Progenitor cell of endocrine pancreas (in vitro differentiated cells): ENCODE results near the gene SIGLEC9. TPM values are rescaled to one million over a fixed set of nuclear protein-coding genes. Genes with fewer than 3 reads are reported as not detected.

Experiments used
- DNase-seq: peaks from one replicate; pipeline ENCODE4 v3.0.0; 2021; ENCODE audit warnings: low spot score; ENCODE audit not compliant: unreplicated experiment
- H3K27ac Mint-ChIP-seq: 2 replicates; pipeline ENCODE4 v1.8.0; 2021; ENCODE audit warnings: mild to moderate bottlenecking, moderate library complexity, mixed read lengths
- H3K27me3 Mint-ChIP-seq: 2 replicates; pipeline ENCODE4 v1.8.0; 2021; ENCODE audit warnings: mixed read lengths
- H3K36me3 Mint-ChIP-seq: 2 replicates; pipeline ENCODE4 v1.8.0; 2022; ENCODE audit warnings: mixed read lengths; ENCODE audit not compliant: insufficient read depth
- H3K4me1 Mint-ChIP-seq: 2 replicates; pipeline ENCODE4 v1.8.0; 2021; ENCODE audit warnings: low read depth, mixed read lengths
- H3K4me3 Mint-ChIP-seq: 2 replicates; pipeline ENCODE4 v1.8.0; 2021; ENCODE audit warnings: low read depth, mild to moderate bottlenecking, moderate library complexity, mixed read lengths
- H3K9me3 Mint-ChIP-seq: 2 replicates; pipeline ENCODE4 v1.8.0; 2021; ENCODE audit warnings: low read depth, mixed read lengths
- CTCF ChIP-seq: fragments of 200-600 bp; sonication (generic); IDR thresholded peaks from one replicate; pipeline ENCODE4 v1.5.0; 2021; ENCODE audit warnings: antibody characterized with exemption, mild to moderate bottlenecking; ENCODE audit not compliant: unreplicated experiment
- total RNA-seq: library from RNA; stranded (reverse); gene quantifications from 2 replicates; pipeline ENCODE4 v1.2.1, GENCODE V29; 2021

The SIGLEC9 gene
- total RNA-seq, 1 donor from 2014 or later, result not detected

GRCh38 chr19:51084505-51084904, 40.2 kb upstream of the SIGLEC9 start:
- Mint-ChIP-seq H3K4me1 (no peaks in the 10 kb centered on the region), H3K27me3 (peaks cover 32% of the 10 kb centered on the region)

GRCh38 chr19:51086153-51086850, 38.4 kb upstream of the SIGLEC9 start:
- Mint-ChIP-seq H3K9me3 (no peaks in the 10 kb centered on the region), H3K27me3 (peaks cover 35% of the 10 kb centered on the region), H3K27ac (no peak overlapping the region)

More at GRCh38 chr19:51084505-51084904, 40.2 kb upstream of the SIGLEC9 start:
- Mint-ChIP-seq H3K27ac (no peak overlapping the region), H3K36me3 (no peaks in the 10 kb centered on the region), H3K4me3 (no peak overlapping the region), H3K9me3 (no peaks in the 10 kb centered on the region)
- no peak for TF ChIP-seq CTCF
- no peak for DNase-seq

GRCh38 chr19:51089786-51090185, 34.9 kb upstream of the SIGLEC9 start:
- no peaks in the 10 kb centered on the region for H3K9me3 Mint-ChIP-seq
- no peak overlapping the region for H3K4me3 Mint-ChIP-seq
- H3K36me3 Mint-ChIP-seq, result no peaks in the 10 kb centered on the region
- no peak overlapping the region for H3K27ac Mint-ChIP-seq
- H3K27me3 Mint-ChIP-seq, result peaks cover 21% of the 10 kb centered on the region
- no peak for TF ChIP-seq CTCF
- peaks cover 12% of the 10 kb centered on the region for H3K4me1 Mint-ChIP-seq
- no peak for DNase-seq

More at GRCh38 chr19:51086153-51086850, 38.4 kb upstream of the SIGLEC9 start:
- Mint-ChIP-seq H3K36me3 (no peaks in the 10 kb centered on the region), H3K4me3 (no peak overlapping the region), H3K4me1 (no peaks in the 10 kb centered on the region)
- no peak for DNase-seq
- no peak for TF ChIP-seq CTCF

- peaks cover 12% of the 10 kb centered on the region for H3K4me1 Mint-ChIP-seq
- H3K9me3 Mint-ChIP-seq, result no peaks in the 10 kb centered on the region
- H3K4me3 Mint-ChIP-seq, result no peak overlapping the region
Measured at GRCh38 chr19:51090471-51090870, 34.2 kb upstream of the SIGLEC9 start.

GRCh38 chr19:51091126-51091525, 33.6 kb upstream of the SIGLEC9 start:
- H3K27ac Mint-ChIP-seq, result no peak overlapping the region
- H3K9me3 Mint-ChIP-seq, result no peaks in the 10 kb centered on the region
- no peak overlapping the region for H3K4me3 Mint-ChIP-seq
- peaks cover 12% of the 10 kb centered on the region for H3K4me1 Mint-ChIP-seq
- DNase-seq, result no peak
- TF ChIP-seq CTCF, result no peak
- peaks cover 21% of the 10 kb centered on the region for H3K27me3 Mint-ChIP-seq
- no peaks in the 10 kb centered on the region for H3K36me3 Mint-ChIP-seq

More at GRCh38 chr19:51090471-51090870, 34.2 kb upstream of the SIGLEC9 start:
- H3K27me3 Mint-ChIP-seq, result peaks cover 21% of the 10 kb centered on the region
- no peaks in the 10 kb centered on the region for H3K36me3 Mint-ChIP-seq
- no peak for DNase-seq
- no peak overlapping the region for H3K27ac Mint-ChIP-seq
- TF ChIP-seq CTCF, result no peak
